A549 (cell line): Measurements from ENCODE around the gene MSH2.

Experiments used
- CEBPB ChIP-seq, 2 experiments: fragments of >200 bp in 1 of 2; sonication (Bioruptor Twin) in 1 of 2; formaldehyde crosslinking in 1 of 2; IDR thresholded peaks; 2 replicates each; pipeline ENCODE4 v1.6.1; 2012 to 2016
- MAFK ChIP-seq: fragments of 450-650 bp; IDR thresholded peaks from 2 replicates; pipeline ENCODE4 v1.6.1; 2014; ENCODE audit not compliant: partially characterized antibody
- POLR2AphosphoS2 ChIP-seq: conservative IDR thresholded peaks from 2 replicates; pipeline ENCODE4 v1.6.1; 2012; ENCODE audit warnings: low read length, improper control_type of control experiment, inconsistent platforms
- RFX5 ChIP-seq: fragments of 450-650 bp; IDR thresholded peaks from 2 replicates; pipeline ENCODE4 v1.7.1; 2014; ENCODE audit warnings: antibody characterized with exemption, mild to moderate bottlenecking, moderate library complexity
- TF ChIP-seq, protein P1 (sequence below): fragments of >200 bp; sonication (Bioruptor Twin); formaldehyde crosslinking; IDR thresholded peaks from 2 replicates; pipeline ENCODE4 v1.6.1; 2016

- TF ChIP-seq CEBPB (IDR thresholded peaks at IDR 0.05) (no peak), RFX5 (no peak), MAFK (no peak), POLR2AphosphoS2 (no peak)
- TF ChIP-seq, protein P1, sequence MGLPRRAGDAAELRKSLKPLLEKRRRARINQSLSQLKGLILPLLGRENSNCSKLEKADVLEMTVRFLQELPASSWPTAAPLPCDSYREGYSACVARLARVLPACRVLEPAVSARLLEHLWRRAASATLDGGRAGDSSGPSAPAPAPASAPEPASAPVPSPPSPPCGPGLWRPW, result no peak
Observed at GRCh38 chr2:47404356-47404755, 1.4 kb downstream of the MSH2 start.
